Endodermal cell (in vitro differentiated cells): ENCODE data around the gene ZRANB3. TPM values are rescaled to one million over a fixed set of nuclear protein-coding genes. Genes with fewer than 3 reads are reported as not detected.
A peak's percentile ranks its signal among the peaks of the same experiment; 100 is the strongest.
"Not testable (repeated sequence)": the region's sequence is repeated elsewhere in the genome, so short reads cannot be mapped to it uniquely, and the experiment has no call there.

Experiments
- DNase-seq: peaks from one replicate; pipeline ENCODE4 v3.0.0-alpha.2; 2017
- H3K27ac ChIP-seq: 2 replicates; pipeline ENCODE4 v1.5.1; 2013; ENCODE audit warnings: mild to moderate bottlenecking, low read depth, low read length, moderate library complexity
- H3K27me3 ChIP-seq: 2 replicates; pipeline ENCODE4 v1.6.1; 2013; ENCODE audit warnings: mild to moderate bottlenecking, low read length, moderate library complexity; ENCODE audit not compliant: insufficient read depth, control insufficient read depth, poor library complexity, severe bottlenecking
- H3K36me3 ChIP-seq: 2 replicates; pipeline ENCODE4 v1.7.0; 2013; ENCODE audit warnings: mild to moderate bottlenecking, low read length, moderate library complexity; ENCODE audit not compliant: control insufficient read depth, insufficient read depth
- H3K4me1 ChIP-seq: one replicate; pipeline ENCODE4 v1.7.0; 2013; ENCODE audit warnings: low read length; ENCODE audit not compliant: control insufficient read depth, insufficient read depth
- H3K4me3 ChIP-seq: 2 replicates; pipeline ENCODE4 v1.5.1; 2013; ENCODE audit warnings: mild to moderate bottlenecking, low read length, moderate library complexity
- H3K9ac ChIP-seq: 2 replicates; pipeline ENCODE4 v1.6.1; 2013; ENCODE audit warnings: mild to moderate bottlenecking, low read length, moderate library complexity; ENCODE audit not compliant: poor library complexity, severe bottlenecking; ENCODE audit errors: extremely low read depth
- H3K9me3 ChIP-seq: 2 replicates; pipeline ENCODE4 v1.6.1; 2013; ENCODE audit warnings: mild to moderate bottlenecking, low read length, moderate library complexity; ENCODE audit not compliant: control insufficient read depth
- H3K27ac Mint-ChIP-seq: 2 replicates; pipeline ENCODE4 v1.8.0; 2020; ENCODE audit warnings: mixed read lengths
- H3K27me3 Mint-ChIP-seq: 2 replicates; pipeline ENCODE4 v1.8.0; 2021; ENCODE audit warnings: mild to moderate bottlenecking, mixed read lengths; ENCODE audit not compliant: insufficient read depth
- H3K36me3 Mint-ChIP-seq: 2 replicates; pipeline ENCODE4 v1.8.0; 2020; ENCODE audit warnings: low read depth, mixed read lengths
- H3K4me1 Mint-ChIP-seq: 2 replicates; pipeline ENCODE4 v1.8.0; 2020; ENCODE audit warnings: mixed read lengths
- H3K4me3 Mint-ChIP-seq: 2 replicates; pipeline ENCODE4 v1.8.0; 2020; ENCODE audit warnings: mild to moderate bottlenecking, moderate library complexity, mixed read lengths
- H3K9me3 Mint-ChIP-seq: 2 replicates; pipeline ENCODE4 v1.8.0; 2020; ENCODE audit warnings: mild to moderate bottlenecking, mixed read lengths
- CTCF ChIP-seq: fragments of 200-600 bp; sonication (generic); conservative IDR thresholded peaks from 2 replicates; pipeline ENCODE4 v1.5.0; 2021; ENCODE audit warnings: antibody characterized with exemption, mild to moderate bottlenecking
- WGBS, 2 experiments: methylation state at CpG; one replicate each; pipeline versions ENCODE4 v1.1.5 to v1.1.7; 2013; ENCODE audit warnings: missing lambda C conversion rate in 2 of 2, mixed read lengths in 1 of 2; ENCODE audit not compliant: insufficient coverage in 1 of 2, insufficient read length in 1 of 2; 5-methylcytosine and 5-hydroxymethylcytosine counted together
- total RNA-seq, 2 donors: library from RNA; stranded (reverse); fragmentation: NEBNext Ultra II Directional in 1 of 2; extraction: Animal tissue kit (Norgen Biotek cat#: 25700) in 1 of 2; gene quantifications; 2 replicates in 1 of 2; 3 replicates in 1 of 2; pipeline ENCODE4 v1.2.1, GENCODE V29; 2021

ZRANB3 gene
- total RNA-seq, 2 donors from 2014 or later, result 17.2 to 20.7 TPM

- Mint-ChIP-seq H3K27me3 (no peaks in the 10 kb centered on the region), H3K36me3 (no peaks in the 10 kb centered on the region), H3K27ac (no peak overlapping the region), H3K9me3 (no peaks in the 10 kb centered on the region), H3K4me3 (no peak overlapping the region), H3K4me1 (peaks cover 6% of the 10 kb centered on the region)
- Histone ChIP-seq H3K27ac (no peak overlapping the region), H3K9ac (no peak overlapping the region), H3K4me3 (no peak overlapping the region), H3K27me3 (no peaks in the 10 kb centered on the region), H3K4me1 (no peaks in the 10 kb centered on the region), H3K36me3 (no peaks in the 10 kb centered on the region), H3K9me3 (no peaks in the 10 kb centered on the region)
- WGBS, 2 experiments, result 91 to 100% methylated on average over 1 to 2 of the region's 3 CpGs
- no peak for DNase-seq
- TF ChIP-seq CTCF, result no peak
Measured at GRCh38 chr2:135547311-135547710, 16.3 kb upstream of the ZRANB3 start.

GRCh38 chr2:135546436-135546835 lies 15.4 kb upstream of the ZRANB3 start:
- no peaks in the 10 kb centered on the region for H3K9me3 ChIP-seq
- no peak overlapping the region for H3K4me3 Mint-ChIP-seq
- H3K27me3 ChIP-seq, result no peaks in the 10 kb centered on the region
- no peaks in the 10 kb centered on the region for H3K36me3 ChIP-seq
- H3K4me1 Mint-ChIP-seq, result peaks cover 6% of the 10 kb centered on the region
- H3K9me3 Mint-ChIP-seq, result no peaks in the 10 kb centered on the region
- H3K27ac ChIP-seq, result no peak overlapping the region
- no peaks in the 10 kb centered on the region for H3K36me3 Mint-ChIP-seq
- H3K27ac Mint-ChIP-seq, result no peak overlapping the region
- H3K9ac ChIP-seq, result no peak overlapping the region
- H3K4me1 ChIP-seq, result no peaks in the 10 kb centered on the region
- TF ChIP-seq CTCF, result no peak
- DNase-seq, result no peak
- H3K27me3 Mint-ChIP-seq, result no peaks in the 10 kb centered on the region
- H3K4me3 ChIP-seq, result no peak overlapping the region
- 93 to 98% methylated on average over 3 of the region's 3 CpGs for WGBS, 2 experiments

DNA sequence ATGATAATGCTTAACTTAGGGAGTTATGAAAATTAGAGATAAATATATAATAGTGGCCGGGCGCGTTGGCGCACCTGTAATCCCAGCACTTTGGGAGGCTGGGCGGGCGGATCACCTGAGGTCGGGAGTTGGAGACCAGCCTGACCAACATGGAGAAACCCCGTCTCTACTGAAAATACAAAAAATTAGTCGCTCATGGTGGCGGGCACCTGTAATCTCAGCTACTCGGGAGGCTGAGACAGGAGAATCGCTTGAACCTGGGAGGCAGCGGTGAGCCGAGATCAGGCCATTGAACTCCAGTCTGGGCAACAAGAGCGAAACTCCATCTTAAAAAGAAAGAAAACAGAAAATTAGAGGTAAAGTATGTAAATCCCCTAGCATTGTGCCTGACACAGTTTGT lies 2.5 kb upstream of the ZRANB3 start:
- Histone ChIP-seq H3K4me3 (peak overlapping the region; percentile 98), H3K36me3 (peaks cover 22% of the 10 kb centered on the region), H3K9me3 (peaks cover 21% of the 10 kb centered on the region)
- not testable (repeated sequence) for H3K27ac Mint-ChIP-seq, H3K4me1 ChIP-seq, H3K9ac ChIP-seq, H3K27me3 ChIP-seq, DNase-seq, H3K27ac ChIP-seq, H3K4me3 Mint-ChIP-seq, H3K27me3 Mint-ChIP-seq
- 96 to 97% methylated on average over 15 of the region's 15 CpGs for WGBS, 2 experiments
- H3K9me3 Mint-ChIP-seq, result peaks cover 23% of the 10 kb centered on the region
- H3K4me1 Mint-ChIP-seq, result peaks cover 11% of the 10 kb centered on the region
- peaks cover 31% of the 10 kb centered on the region for H3K36me3 Mint-ChIP-seq

DNA sequence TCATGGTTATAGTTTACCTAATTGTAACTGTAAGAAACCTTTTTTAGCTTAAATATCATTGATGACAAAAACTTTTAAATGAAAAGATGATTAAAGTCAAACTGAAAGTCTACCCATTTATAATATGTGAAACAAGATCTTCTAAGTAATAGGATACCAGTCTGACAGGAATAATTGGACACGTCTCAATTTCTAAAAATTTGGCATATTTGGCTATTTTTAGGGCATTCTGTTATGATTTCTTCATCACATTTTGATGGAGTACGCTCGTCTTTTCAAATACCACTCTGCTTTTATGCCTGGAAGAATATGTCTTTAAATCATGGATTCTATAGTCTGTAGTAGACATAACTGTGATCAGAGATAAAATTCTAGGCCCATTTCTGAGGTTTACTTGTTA lies 1.6 kb upstream of the ZRANB3 start:
- no peak overlapping the region for H3K27ac Mint-ChIP-seq

More for the DNA sequence above, 1.6 kb upstream of the ZRANB3 start:
- Histone ChIP-seq H3K4me1 (no peaks in the 10 kb centered on the region), H3K27me3 (no peaks in the 10 kb centered on the region), H3K9ac (peak overlapping the region; percentile 77), H3K4me3 (peak overlapping the region; percentile 98), H3K9me3 (peaks cover 14% of the 10 kb centered on the region), H3K27ac (no peak overlapping the region), H3K36me3 (peaks cover 18% of the 10 kb centered on the region)
- no peak for DNase-seq
- H3K9me3 Mint-ChIP-seq, result peaks cover 20% of the 10 kb centered on the region
- no peak for TF ChIP-seq CTCF
- peaks cover 27% of the 10 kb centered on the region for H3K36me3 Mint-ChIP-seq
- no peak overlapping the region for H3K4me3 Mint-ChIP-seq
- peaks cover 13% of the 10 kb centered on the region for H3K4me1 Mint-ChIP-seq
- WGBS, 2 experiments, result 68 to 71% methylated on average over 3 of the region's 3 CpGs
- H3K27me3 Mint-ChIP-seq, result no peaks in the 10 kb centered on the region
